ENCODE measurements around the gene ITIH5. TPM values are rescaled to one million over a fixed set of nuclear protein-coding genes. Genes with fewer than 3 reads are reported as not detected.

Gene ITIH5
- total and polyA plus RNA-seq, 9 of the 15 experiments (the other 6 are each of a cell fraction or from before 2014, with no cell fraction given), result 0.52 to 4.5 (median 2.6) TPM

DNA sequence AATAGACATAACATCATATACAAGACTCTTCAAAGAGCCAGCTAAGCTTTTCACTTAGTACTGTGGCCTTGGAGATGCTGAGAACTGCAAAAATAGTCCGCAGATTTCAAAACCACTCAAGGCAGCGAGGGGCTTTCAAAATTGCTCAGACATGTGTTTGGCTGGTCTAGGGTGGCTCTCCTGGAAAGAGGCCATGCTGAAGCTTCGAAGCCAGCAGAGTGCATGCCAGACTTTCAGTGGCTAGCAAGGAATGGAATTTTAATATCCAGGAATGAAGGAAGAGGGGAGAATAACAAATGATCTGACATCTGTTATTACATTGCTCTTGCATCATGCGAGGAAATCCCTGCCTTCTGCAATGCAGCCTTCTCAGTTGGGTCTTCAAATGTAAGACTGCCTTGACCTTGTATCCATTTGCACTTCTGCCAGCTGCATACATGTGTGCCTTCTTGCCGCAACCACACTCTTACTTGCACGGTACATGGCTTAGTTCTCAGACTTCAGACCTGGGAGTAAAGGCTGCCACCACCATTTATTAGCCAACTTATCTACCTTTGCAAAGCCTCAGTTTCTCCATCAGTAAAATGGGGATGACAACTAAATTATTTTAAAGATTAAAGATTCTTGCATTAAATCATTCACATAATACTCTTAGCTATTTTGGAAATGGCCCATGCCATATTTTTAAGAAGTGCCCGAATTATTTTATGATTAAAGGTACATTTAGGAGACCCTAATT lies 55.9 kb downstream of the ITIH5 start (continued):
- TF ChIP-seq, protein P1, sequence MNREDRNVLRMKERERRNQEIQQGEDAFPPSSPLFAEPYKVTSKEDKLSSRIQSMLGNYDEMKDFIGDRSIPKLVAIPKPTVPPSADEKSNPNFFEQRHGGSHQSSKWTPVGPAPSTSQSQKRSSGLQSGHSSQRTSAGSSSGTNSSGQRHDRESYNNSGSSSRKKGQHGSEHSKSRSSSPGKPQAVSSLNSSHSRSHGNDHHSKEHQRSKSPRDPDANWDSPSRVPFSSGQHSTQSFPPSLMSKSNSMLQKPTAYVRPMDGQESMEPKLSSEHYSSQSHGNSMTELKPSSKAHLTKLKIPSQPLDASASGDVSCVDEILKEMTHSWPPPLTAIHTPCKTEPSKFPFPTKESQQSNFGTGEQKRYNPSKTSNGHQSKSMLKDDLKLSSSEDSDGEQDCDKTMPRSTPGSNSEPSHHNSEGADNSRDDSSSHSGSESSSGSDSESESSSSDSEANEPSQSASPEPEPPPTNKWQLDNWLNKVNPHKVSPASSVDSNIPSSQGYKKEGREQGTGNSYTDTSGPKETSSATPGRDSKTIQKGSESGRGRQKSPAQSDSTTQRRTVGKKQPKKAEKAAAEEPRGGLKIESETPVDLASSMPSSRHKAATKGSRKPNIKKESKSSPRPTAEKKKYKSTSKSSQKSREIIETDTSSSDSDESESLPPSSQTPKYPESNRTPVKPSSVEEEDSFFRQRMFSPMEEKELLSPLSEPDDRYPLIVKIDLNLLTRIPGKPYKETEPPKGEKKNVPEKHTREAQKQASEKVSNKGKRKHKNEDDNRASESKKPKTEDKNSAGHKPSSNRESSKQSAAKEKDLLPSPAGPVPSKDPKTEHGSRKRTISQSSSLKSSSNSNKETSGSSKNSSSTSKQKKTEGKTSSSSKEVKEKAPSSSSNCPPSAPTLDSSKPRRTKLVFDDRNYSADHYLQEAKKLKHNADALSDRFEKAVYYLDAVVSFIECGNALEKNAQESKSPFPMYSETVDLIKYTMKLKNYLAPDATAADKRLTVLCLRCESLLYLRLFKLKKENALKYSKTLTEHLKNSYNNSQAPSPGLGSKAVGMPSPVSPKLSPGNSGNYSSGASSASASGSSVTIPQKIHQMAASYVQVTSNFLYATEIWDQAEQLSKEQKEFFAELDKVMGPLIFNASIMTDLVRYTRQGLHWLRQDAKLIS (CRISPR knock-in tag; IDR thresholded peaks at IDR 0.05), result no peak
- TF ChIP-seq ZNF3 (CRISPR knock-in tag; IDR thresholded peaks at IDR 0.05), result no peak
- no peak for TF ChIP-seq NBN (IDR thresholded peaks at IDR 0.05; ENCODE audit: low read depth)
- 0 out of 2 replicates have a peak, but pooled peaks have one; percentile 17 for TF ChIP-seq CEBPB (tag; IDR thresholded peaks at IDR 0.05)
- TF ChIP-seq ADNP (tag; IDR thresholded peaks at IDR 0.05), result peak; percentile 79; the same call in 1 of the 2 replicates
- TF ChIP-seq U2AF1 (optimal IDR thresholded peaks at IDR 0.05; ENCODE audit: low read depth, low read length), result no peak
- TF ChIP-seq RBM39 (optimal IDR thresholded peaks at IDR 0.05; ENCODE audit: low read depth, low read length), result no peak
- TF ChIP-seq SMARCA4 (IDR thresholded peaks at IDR 0.05), result peak; percentile 45; the same call in 1 of the 2 replicates
- TF ChIP-seq ELF4 (CRISPR knock-in tag; IDR thresholded peaks at IDR 0.05), result no peak
- no peak for TF ChIP-seq SLC30A9 (CRISPR knock-in tag; IDR thresholded peaks at IDR 0.05)
- peak; percentile 90 for TF ChIP-seq L3MBTL2 (IDR thresholded peaks at IDR 0.05)
- TF ChIP-seq ZNF324 (CRISPR knock-in tag; IDR thresholded peaks at IDR 0.05), result no peak
- no peak for TF ChIP-seq SETDB1 (IDR thresholded peaks at IDR 0.05; ENCODE audit: low read length)
- no peak for TF ChIP-seq CREM (IDR thresholded peaks at IDR 0.05; ENCODE audit: low read depth)
- TF ChIP-seq ZSCAN32 (CRISPR knock-in tag; IDR thresholded peaks at IDR 0.05), result 0 out of 2 replicates have a peak, but pooled peaks have one; percentile 58
- TF ChIP-seq MEF2A (IDR thresholded peaks at IDR 0.05; ENCODE audit: control insufficient read depth, low read depth, low read length), result no peak
- TF ChIP-seq, protein P2, sequence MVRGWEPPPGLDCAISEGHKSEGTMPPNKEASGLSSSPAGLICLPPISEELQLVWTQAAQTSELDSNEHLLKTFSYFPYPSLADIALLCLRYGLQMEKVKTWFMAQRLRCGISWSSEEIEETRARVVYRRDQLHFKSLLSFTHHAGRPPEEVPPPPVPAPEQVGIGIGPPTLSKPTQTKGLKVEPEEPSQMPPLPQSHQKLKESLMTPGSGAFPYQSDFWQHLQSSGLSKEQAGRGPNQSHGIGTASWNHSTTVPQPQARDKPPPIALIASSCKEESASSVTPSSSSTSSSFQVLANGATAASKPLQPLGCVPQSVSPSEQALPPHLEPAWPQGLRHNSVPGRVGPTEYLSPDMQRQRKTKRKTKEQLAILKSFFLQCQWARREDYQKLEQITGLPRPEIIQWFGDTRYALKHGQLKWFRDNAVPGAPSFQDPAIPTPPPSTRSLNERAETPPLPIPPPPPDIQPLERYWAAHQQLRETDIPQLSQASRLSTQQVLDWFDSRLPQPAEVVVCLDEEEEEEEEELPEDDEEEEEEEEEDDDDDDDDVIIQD (CRISPR knock-in tag; IDR thresholded peaks at IDR 0.05), result 0 out of 2 replicates have a peak, but pooled peaks have one; percentile 15
- peak; percentile 40; the same call in 1 of the 2 replicates for TF ChIP-seq ZNF766 (CRISPR knock-in tag; conservative IDR thresholded peaks at IDR 0.05)
- no peak for TF ChIP-seq ZC3H11A (IDR thresholded peaks at IDR 0.05; ENCODE audit: low read depth, low read length)
- no peak; the same call in 1 of the 2 replicates for TF ChIP-seq GABPA (tag; conservative IDR thresholded peaks at IDR 0.05; ENCODE audit: low read depth)
- TF ChIP-seq HDAC2 (IDR thresholded peaks at IDR 0.05), result peak; percentile 94; the same call in 1 of the 2 replicates
- TF ChIP-seq PTBP1 (IDR thresholded peaks at IDR 0.05; ENCODE audit: low read depth, low read length), result no peak
- no peak for TF ChIP-seq ZNF347 (CRISPR knock-in tag; IDR thresholded peaks at IDR 0.05; ENCODE audit: low read depth)
